MM.1S (cell line): ENCODE data around the gene RHOA.

Source experiments
- DNase-seq: peaks from one replicate; pipeline ENCODE4 v3.0.0-alpha.2; 2015
- H2AFZ ChIP-seq: fragments of 300-600 bp; sonication (generic); 2 replicates; pipeline ENCODE4 v1.6.0; 2016; ENCODE audit warnings: antibody characterized with exemption, low read length
- H3F3A ChIP-seq: fragments of 300-600 bp; sonication (generic); 2 replicates; pipeline ENCODE4 v1.6.1; 2016; ENCODE audit warnings: mild to moderate bottlenecking, antibody characterized with exemption, low read length, moderate library complexity, mixed read lengths; ENCODE audit not compliant: insufficient read depth
- H3K27ac ChIP-seq: fragments of 300-600 bp; sonication (generic); 2 replicates; pipeline ENCODE4 v1.5.1; 2016; ENCODE audit warnings: mild to moderate bottlenecking, low read length
- H3K27me3 ChIP-seq: fragments of 300-600 bp; sonication (generic); replicated peaks from 2 replicates; pipeline ENCODE4 v1.6.0; 2016; ENCODE audit warnings: low read length; ENCODE audit not compliant: insufficient read depth
- H3K36me3 ChIP-seq: fragments of 300-600 bp; sonication (generic); replicated peaks from 2 replicates; pipeline ENCODE4 v1.6.1; 2016; ENCODE audit warnings: mild to moderate bottlenecking, low read length, mixed read lengths; ENCODE audit not compliant: insufficient read depth
- H3K4me1 ChIP-seq: fragments of 300-600 bp; sonication (generic); 2 replicates; pipeline ENCODE4 v1.6.1; 2016; ENCODE audit warnings: low read length, mixed read lengths
- H3K4me2 ChIP-seq: fragments of 300-600 bp; sonication (generic); 2 replicates; pipeline ENCODE4 v1.6.0; 2016; ENCODE audit warnings: low read depth, low read length
- H3K4me3 ChIP-seq: fragments of 300-600 bp; sonication (generic); 2 replicates; pipeline ENCODE4 v1.5.1; 2016; ENCODE audit warnings: low read length, mixed read lengths
- H3K79me2 ChIP-seq: fragments of 300-600 bp; sonication (generic); 2 replicates; pipeline ENCODE4 v1.6.1; 2016; ENCODE audit warnings: mixed run types, low read length, mixed read lengths
- H3K9ac ChIP-seq: fragments of 300-600 bp; sonication (generic); 2 replicates; pipeline ENCODE4 v1.6.1; 2016; ENCODE audit warnings: low read length, mixed read lengths
- H3K9me2 ChIP-seq: fragments of 300-600 bp; sonication (generic); replicated peaks from 2 replicates; pipeline ENCODE4 v1.6.1; 2016; ENCODE audit warnings: mild to moderate bottlenecking, low read length, mixed read lengths; ENCODE audit not compliant: insufficient read depth
- H3K9me3 ChIP-seq: fragments of 300-600 bp; sonication (generic); replicated peaks from 2 replicates; pipeline ENCODE4 v1.6.1; 2016; ENCODE audit warnings: mild to moderate bottlenecking, low read length, mixed read lengths; ENCODE audit not compliant: insufficient read depth
- H4K20me1 ChIP-seq: fragments of 300-600 bp; sonication (generic); 2 replicates; pipeline ENCODE4 v1.6.1; 2016; ENCODE audit warnings: mild to moderate bottlenecking, low read length, moderate library complexity, mixed read lengths; ENCODE audit not compliant: insufficient read depth
- CTCF ChIP-seq: fragments of 300-600 bp; sonication (generic); IDR thresholded peaks from 2 replicates; pipeline ENCODE4 v1.5.1; 2016; ENCODE audit warnings: antibody characterized with exemption, low read length, mixed read lengths
- EZH2 ChIP-seq: fragments of 300-600 bp; sonication (generic); optimal IDR thresholded peaks from 2 replicates; pipeline ENCODE3; 2017; ENCODE audit warnings: low read depth, mild to moderate bottlenecking, antibody characterized with exemption, low read length, mixed read lengths
- EZH2phosphoT487 ChIP-seq: fragments of 300-600 bp; sonication (generic); IDR thresholded peaks from 2 replicates; pipeline ENCODE4 v1.6.1; 2018; ENCODE audit warnings: antibody characterized with exemption, low read length

RHOA gene

GRCh38 chr3:49339941-49340800, 71.6 kb downstream of the RHOA start, which contains the start of gene USP4:
USP4 (minus strand) TSS chr3:49340053; CDS start chr3:49340024, 29 bp downstream.
- Histone ChIP-seq H3K4me3 (peak within 1 kb of the TSS; percentile 80), H3K9ac (peak within 1 kb of the TSS; percentile 76), H4K20me1 (no peaks in the 10 kb centered on the region), H3F3A (peaks cover 29% of the 10 kb centered on the region), H3K9me2 (no peaks in the 10 kb centered on the region), H3K4me2 (peak within 1 kb of the TSS; percentile 75), H3K36me3 (no peaks in the 10 kb centered on the region), H3K79me2 (peaks cover 48% of the 10 kb centered on the region), H3K9me3 (no peaks in the 10 kb centered on the region), H3K27ac (peak within 1 kb of the TSS; percentile 80), H3K27me3 (no peaks in the 10 kb centered on the region), H2AFZ (peak within 1 kb of the TSS; percentile 94), H3K4me1 (peaks cover 19% of the 10 kb centered on the region)
- DNase-seq, result peak; percentile 93
- TF ChIP-seq EZH2 (no peak), CTCF (peak; percentile 46)

- Histone ChIP-seq H3K27ac (peak overlapping the region; percentile 80; the same call in 1 of the 2 replicates), H3K9me3 (no peaks in the 10 kb centered on the region), H2AFZ (peak overlapping the region; percentile 94), H3K4me2 (peak overlapping the region; percentile 75), H3K9me2 (no peaks in the 10 kb centered on the region), H3K9ac (peak overlapping the region; percentile 76), H4K20me1 (no peaks in the 10 kb centered on the region), H3F3A (peaks cover 23% of the 10 kb centered on the region), H3K36me3 (no peaks in the 10 kb centered on the region), H3K4me1 (peaks cover 15% of the 10 kb centered on the region), H3K79me2 (peaks cover 54% of the 10 kb centered on the region), H3K4me3 (peak overlapping the region; percentile 80), H3K27me3 (no peaks in the 10 kb centered on the region)
- TF ChIP-seq EZH2, result no peak
- TF ChIP-seq EZH2phosphoT487, result no peak
- no peak for TF ChIP-seq CTCF
- no peak for DNase-seq
These were observed 72.2 kb downstream of the RHOA start for GRCh38 chr3:49339581-49339940.

GRCh38 chr3:49333916-49334633, 77.7 kb downstream of the RHOA start:
- Histone ChIP-seq H3K27me3 (no peaks in the 10 kb centered on the region), H4K20me1 (no peaks in the 10 kb centered on the region), H2AFZ (no peak overlapping the region), H3K4me2 (no peak overlapping the region), H3K4me3 (no peak overlapping the region), H3K9me2 (no peaks in the 10 kb centered on the region), H3K9ac (no peak overlapping the region), H3K27ac (no peak overlapping the region), H3K4me1 (no peaks in the 10 kb centered on the region), H3K9me3 (no peaks in the 10 kb centered on the region), H3F3A (no peaks in the 10 kb centered on the region), H3K36me3 (no peaks in the 10 kb centered on the region), H3K79me2 (peaks cover 41% of the 10 kb centered on the region)
- DNase-seq, result no peak
- TF ChIP-seq EZH2 (no peak), EZH2phosphoT487 (no peak), CTCF (no peak)
